HEK293 (cell line): ENCODE results near the gene NPAS2.

Experiments used
- CTCF ChIP-seq: fragments of 450-650 bp; formaldehyde crosslinking; IDR thresholded peaks from 2 replicates; pipeline ENCODE4 v1.5.1; 2016; ENCODE audit warnings: missing biosample characterization, missing genetic modification characterization
- ELK4 ChIP-seq: IDR thresholded peaks from 2 replicates; pipeline ENCODE4 v1.6.1; 2011; ENCODE audit warnings: mild to moderate bottlenecking, low read depth, low read length, borderline replicate concordance
- ZNF175 ChIP-seq: fragments of 450-650 bp; formaldehyde crosslinking; IDR thresholded peaks from 2 replicates; pipeline ENCODE4 v1.5.1; 2016; ENCODE audit warnings: missing biosample characterization, missing genetic modification characterization
- ZNF362 ChIP-seq: fragments of 450-650 bp; formaldehyde crosslinking; IDR thresholded peaks from 2 replicates; pipeline ENCODE4 v1.5.1; 2016; ENCODE audit warnings: missing biosample characterization, missing genetic modification characterization
- ZNF558 ChIP-seq: fragments of 450-650 bp; formaldehyde crosslinking; IDR thresholded peaks from 2 replicates; pipeline ENCODE4 v1.5.1; 2016; ENCODE audit warnings: missing biosample characterization, missing genetic modification characterization

DNA sequence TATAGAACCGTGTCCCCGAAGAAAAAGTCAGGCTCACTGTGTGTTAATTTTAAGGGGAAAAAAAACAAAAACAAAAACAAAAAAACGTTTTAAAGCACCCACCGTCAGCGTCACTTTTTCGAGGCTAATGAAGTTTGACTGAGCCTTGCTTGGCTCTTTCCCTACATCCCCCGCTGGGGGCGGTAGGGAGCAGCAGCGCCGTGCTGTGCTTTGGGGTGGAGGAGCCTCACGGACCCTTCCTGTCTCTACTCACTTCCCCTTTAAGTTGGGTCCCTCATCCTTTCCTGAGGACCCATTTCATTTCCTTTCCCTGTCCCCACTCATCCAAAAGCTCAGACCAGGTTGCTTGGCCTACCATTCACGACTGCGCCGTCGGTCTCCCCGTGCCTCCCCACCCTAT is 99.4 kb downstream of the NPAS2 start:
- TF ChIP-seq ZNF362 (tag by site-specific recombination) (no peak), CTCF (tag by site-specific recombination) (no peak), ELK4 (no peak), ZNF175 (tag by site-specific recombination) (no peak), ZNF558 (tag by site-specific recombination) (no peak)
